HEK293 (cell line): ENCODE measurements around the gene NUBPL.

Experiments
- CTCF ChIA-PET: fragments of 350-600 bp; formaldehyde crosslinking; extraction: SDS; loops from one replicate; lab custom pipeline; 2021; ENCODE audit warnings: antibody characterized with exemption; lab: Yijun Ruan, JAX
- POLR2A ChIA-PET: fragments of 300-600 bp; formaldehyde crosslinking; extraction: SDS; loops from one replicate; lab custom pipeline; 2020; ENCODE audit warnings: antibody characterized with exemption, inconsistent platforms; lab: Yijun Ruan, JAX
- H3K27ac ChIP-seq: fragments of 200-500 bp; sonication (Bioruptor generic); 2 replicates; pipeline ENCODE4 v1.5.1; 2014; ENCODE audit warnings: low read depth, low read length, control low read depth, inconsistent platforms; ENCODE audit errors: extremely low read depth
- H3K36me3 ChIP-seq, 2 experiments: fragments of 200-500 bp in 1 of 2; sonication (Bioruptor generic) in 1 of 2; 1 replicate in 1 of 2; 2 replicates in 1 of 2; pipeline ENCODE4 v1.5.1; 2014 to 2017; ENCODE audit warnings: inconsistent platforms in 2 of 2, low read length in 2 of 2; ENCODE audit not compliant: control insufficient read depth in 2 of 2, insufficient read depth in 1 of 2
- H3K4me1 ChIP-seq: fragments of 200-500 bp; sonication (Bioruptor generic); 2 replicates; pipeline ENCODE4 v1.5.1; 2014; ENCODE audit warnings: mild to moderate bottlenecking, low read length, inconsistent platforms; ENCODE audit not compliant: control insufficient read depth, insufficient read depth
- H3K4me3 ChIP-seq: 2 replicates; pipeline ENCODE4 v1.5.1; 2011; ENCODE audit warnings: low read depth, mild to moderate bottlenecking, control low read depth, low read length, moderate library complexity
- H3K9me3 ChIP-seq: fragments of 200-500 bp; sonication (Bioruptor generic); 2 replicates; pipeline ENCODE4 v1.5.1; 2014; ENCODE audit warnings: low read depth, low read length, inconsistent platforms; ENCODE audit not compliant: control insufficient read depth, insufficient read depth
- ELK4 ChIP-seq: IDR thresholded peaks from 2 replicates; pipeline ENCODE4 v1.6.1; 2011; ENCODE audit warnings: mild to moderate bottlenecking, low read depth, low read length, borderline replicate concordance
- GFI1B ChIP-seq: fragments of 450-650 bp; formaldehyde crosslinking; IDR thresholded peaks from 2 replicates; pipeline ENCODE4 v1.5.1; 2016; ENCODE audit warnings: missing biosample characterization, missing genetic modification characterization
- KLF7 ChIP-seq: fragments of 450-650 bp; formaldehyde crosslinking; IDR thresholded peaks from 2 replicates; pipeline ENCODE4 v1.5.1; 2016; ENCODE audit warnings: missing biosample characterization, missing genetic modification characterization, borderline replicate concordance
- PRDM4 ChIP-seq: fragments of 450-650 bp; formaldehyde crosslinking; IDR thresholded peaks from 2 replicates; pipeline ENCODE4 v1.5.1; 2017; ENCODE audit warnings: missing biosample characterization, missing genetic modification characterization
- SCRT1 ChIP-seq: fragments of 450-650 bp; formaldehyde crosslinking; IDR thresholded peaks from 2 replicates; pipeline ENCODE4 v1.5.1; 2016; ENCODE audit warnings: missing biosample characterization, missing genetic modification characterization, borderline replicate concordance
- SCRT2 ChIP-seq: fragments of 450-650 bp; formaldehyde crosslinking; IDR thresholded peaks from 2 replicates; pipeline ENCODE4 v1.5.1; 2016; ENCODE audit warnings: missing biosample characterization, missing genetic modification characterization
- ZBTB10 ChIP-seq: fragments of 450-650 bp; formaldehyde crosslinking; IDR thresholded peaks from 2 replicates; pipeline ENCODE4 v1.5.1; 2016; ENCODE audit warnings: missing biosample characterization, missing genetic modification characterization
- ZFP3 ChIP-seq: fragments of 450-650 bp; formaldehyde crosslinking; IDR thresholded peaks from 2 replicates; pipeline ENCODE4 v1.5.1; 2016; ENCODE audit warnings: low read depth, missing biosample characterization, missing genetic modification characterization
- ZNF140 ChIP-seq: fragments of 450-650 bp; formaldehyde crosslinking; IDR thresholded peaks from 2 replicates; pipeline ENCODE4 v1.5.1; 2016; ENCODE audit warnings: missing biosample characterization, missing genetic modification characterization
- ZNF18 ChIP-seq: fragments of 450-650 bp; formaldehyde crosslinking; IDR thresholded peaks from 2 replicates; pipeline ENCODE4 v1.5.1; 2016; ENCODE audit warnings: missing biosample characterization, missing genetic modification characterization
- ZNF391 ChIP-seq: fragments of 450-650 bp; formaldehyde crosslinking; IDR thresholded peaks from 2 replicates; pipeline ENCODE4 v1.5.1; 2016; ENCODE audit warnings: low read depth, missing biosample characterization, missing genetic modification characterization, borderline replicate concordance
- ZNF433 ChIP-seq: fragments of 450-650 bp; formaldehyde crosslinking; IDR thresholded peaks from 2 replicates; pipeline ENCODE4 v1.5.1; 2016; ENCODE audit warnings: missing biosample characterization, missing genetic modification characterization, low read depth
- ZNF558 ChIP-seq: fragments of 450-650 bp; formaldehyde crosslinking; IDR thresholded peaks from 2 replicates; pipeline ENCODE4 v1.5.1; 2016; ENCODE audit warnings: missing biosample characterization, missing genetic modification characterization
- ZNF600 ChIP-seq: fragments of 450-650 bp; formaldehyde crosslinking; IDR thresholded peaks from 2 replicates; pipeline ENCODE4 v1.5.1; 2016; ENCODE audit warnings: missing biosample characterization, missing genetic modification characterization
- ZNF707 ChIP-seq: fragments of 450-650 bp; formaldehyde crosslinking; IDR thresholded peaks from 2 replicates; pipeline ENCODE4 v1.5.1; 2016; ENCODE audit warnings: missing biosample characterization, missing genetic modification characterization
- ZNF792 ChIP-seq: fragments of 450-650 bp; formaldehyde crosslinking; IDR thresholded peaks from 2 replicates; pipeline ENCODE4 v1.5.1; 2016; ENCODE audit warnings: missing biosample characterization, missing genetic modification characterization

NUBPL gene

GRCh38 chr14:31879661-31880348 is 318.6 kb downstream of the NUBPL start:
- TF ChIP-seq SCRT2 (tag by site-specific recombination), result peak; percentile 80
- TF ChIP-seq ZNF391 (tag by site-specific recombination), result no peak
- no peak for TF ChIP-seq ZFP3 (tag by site-specific recombination)
- TF ChIP-seq SCRT1 (tag by site-specific recombination), result peak; percentile 80; the same call in 1 of the 2 replicates
- no peak for TF ChIP-seq ZNF140 (tag by site-specific recombination)
- POLR2A ChIA-PET, result no interaction called here
- Histone ChIP-seq H3K27ac (no peak overlapping the region), H3K9me3 (no peaks in the 10 kb centered on the region), H3K4me3 (no peak overlapping the region), H3K36me3 (no peaks in the 10 kb centered on the region), H3K4me1 (no peaks in the 10 kb centered on the region)
- CTCF ChIA-PET, result interaction anchor here (0.7 kb wide), 1 partner anchor 1525 kb away, joined by 3 read pairs; no protein-coding TSS in a partner anchor

GRCh38 chr14:31880935-31881334 is 319.7 kb downstream of the NUBPL start:
- Histone ChIP-seq H3K36me3 (no peaks in the 10 kb centered on the region), H3K27ac (no peak overlapping the region), H3K9me3 (no peaks in the 10 kb centered on the region), H3K4me3 (no peak overlapping the region), H3K4me1 (no peaks in the 10 kb centered on the region)
- POLR2A ChIA-PET, result no interaction called here
- no peak for TF ChIP-seq ZNF18 (tag by site-specific recombination)
- peak; percentile 72 for TF ChIP-seq ZNF600 (tag by site-specific recombination)
- CTCF ChIA-PET, result no interaction called here

GRCh38 chr14:31881531-31882310 is 320.5 kb downstream of the NUBPL start:
- TF ChIP-seq GFI1B (tag by site-specific recombination) (no peak), ZBTB10 (tag by site-specific recombination) (no peak), ZNF792 (tag by site-specific recombination) (no peak), ZNF707 (tag by site-specific recombination) (no peak), ZNF558 (tag by site-specific recombination) (no peak), KLF7 (no peak), ELK4 (no peak), PRDM4 (no peak), ZNF433 (tag by site-specific recombination) (no peak)
- CTCF ChIA-PET, result no interaction called here

More at GRCh38 chr14:31881531-31882310, 320.5 kb downstream of the NUBPL start:
- H3K4me1 ChIP-seq, result no peaks in the 10 kb centered on the region
- POLR2A ChIA-PET, result no interaction called here
- no peaks in the 10 kb centered on the region for H3K9me3 ChIP-seq
- H3K4me3 ChIP-seq, result no peak overlapping the region
- H3K36me3 ChIP-seq, result no peaks in the 10 kb centered on the region
- H3K27ac ChIP-seq, result no peak overlapping the region
